ENCODE data around the gene B3GNT3. TPM values are rescaled to one million over a fixed set of nuclear protein-coding genes. Genes with fewer than 3 reads are reported as not detected.

B3GNT3 gene
- total RNA-seq, 1 experiment from 2014 or later, result 1.9 TPM

- TF ChIP-seq, protein P1, sequence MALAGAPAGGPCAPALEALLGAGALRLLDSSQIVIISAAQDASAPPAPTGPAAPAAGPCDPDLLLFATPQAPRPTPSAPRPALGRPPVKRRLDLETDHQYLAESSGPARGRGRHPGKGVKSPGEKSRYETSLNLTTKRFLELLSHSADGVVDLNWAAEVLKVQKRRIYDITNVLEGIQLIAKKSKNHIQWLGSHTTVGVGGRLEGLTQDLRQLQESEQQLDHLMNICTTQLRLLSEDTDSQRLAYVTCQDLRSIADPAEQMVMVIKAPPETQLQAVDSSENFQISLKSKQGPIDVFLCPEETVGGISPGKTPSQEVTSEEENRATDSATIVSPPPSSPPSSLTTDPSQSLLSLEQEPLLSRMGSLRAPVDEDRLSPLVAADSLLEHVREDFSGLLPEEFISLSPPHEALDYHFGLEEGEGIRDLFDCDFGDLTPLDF (CRISPR knock-in tag; IDR thresholded peaks at IDR 0.05), result no peak
- TF ChIP-seq TEAD1 (CRISPR knock-in tag; IDR thresholded peaks at IDR 0.05), result no peak
- no peak for TF ChIP-seq ESRRA (CRISPR knock-in tag; IDR thresholded peaks at IDR 0.05; ENCODE audit: borderline replicate concordance)
- peak; percentile 98 for TF ChIP-seq GTF2I (CRISPR knock-in tag; conservative IDR thresholded peaks at IDR 0.05)
- TF ChIP-seq JUN (CRISPR knock-in tag; IDR thresholded peaks at IDR 0.05), result no peak
- TF ChIP-seq JAZF1 (CRISPR knock-in tag; IDR thresholded peaks at IDR 0.05), result no peak
- peak; percentile 81 for TF ChIP-seq SP1 (CRISPR knock-in tag; conservative IDR thresholded peaks at IDR 0.05)
- no peak for TF ChIP-seq ZNF317 (CRISPR knock-in tag; IDR thresholded peaks at IDR 0.05; ENCODE audit: borderline replicate concordance, low read depth)
- TF ChIP-seq, protein P2, sequence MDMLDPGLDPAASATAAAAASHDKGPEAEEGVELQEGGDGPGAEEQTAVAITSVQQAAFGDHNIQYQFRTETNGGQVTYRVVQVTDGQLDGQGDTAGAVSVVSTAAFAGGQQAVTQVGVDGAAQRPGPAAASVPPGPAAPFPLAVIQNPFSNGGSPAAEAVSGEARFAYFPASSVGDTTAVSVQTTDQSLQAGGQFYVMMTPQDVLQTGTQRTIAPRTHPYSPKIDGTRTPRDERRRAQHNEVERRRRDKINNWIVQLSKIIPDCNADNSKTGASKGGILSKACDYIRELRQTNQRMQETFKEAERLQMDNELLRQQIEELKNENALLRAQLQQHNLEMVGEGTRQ (CRISPR knock-in tag; IDR thresholded peaks at IDR 0.05), result peak; percentile 74
- TF ChIP-seq ZMAT4 (CRISPR knock-in tag; IDR thresholded peaks at IDR 0.05), result no peak
- peak; percentile 35; the same call in 1 of the 2 replicates for TF ChIP-seq ZNF121 (CRISPR knock-in tag; IDR thresholded peaks at IDR 0.05)
- no peak for TF ChIP-seq FOXP4 (CRISPR knock-in tag; IDR thresholded peaks at IDR 0.05)
- TF ChIP-seq, protein P3, sequence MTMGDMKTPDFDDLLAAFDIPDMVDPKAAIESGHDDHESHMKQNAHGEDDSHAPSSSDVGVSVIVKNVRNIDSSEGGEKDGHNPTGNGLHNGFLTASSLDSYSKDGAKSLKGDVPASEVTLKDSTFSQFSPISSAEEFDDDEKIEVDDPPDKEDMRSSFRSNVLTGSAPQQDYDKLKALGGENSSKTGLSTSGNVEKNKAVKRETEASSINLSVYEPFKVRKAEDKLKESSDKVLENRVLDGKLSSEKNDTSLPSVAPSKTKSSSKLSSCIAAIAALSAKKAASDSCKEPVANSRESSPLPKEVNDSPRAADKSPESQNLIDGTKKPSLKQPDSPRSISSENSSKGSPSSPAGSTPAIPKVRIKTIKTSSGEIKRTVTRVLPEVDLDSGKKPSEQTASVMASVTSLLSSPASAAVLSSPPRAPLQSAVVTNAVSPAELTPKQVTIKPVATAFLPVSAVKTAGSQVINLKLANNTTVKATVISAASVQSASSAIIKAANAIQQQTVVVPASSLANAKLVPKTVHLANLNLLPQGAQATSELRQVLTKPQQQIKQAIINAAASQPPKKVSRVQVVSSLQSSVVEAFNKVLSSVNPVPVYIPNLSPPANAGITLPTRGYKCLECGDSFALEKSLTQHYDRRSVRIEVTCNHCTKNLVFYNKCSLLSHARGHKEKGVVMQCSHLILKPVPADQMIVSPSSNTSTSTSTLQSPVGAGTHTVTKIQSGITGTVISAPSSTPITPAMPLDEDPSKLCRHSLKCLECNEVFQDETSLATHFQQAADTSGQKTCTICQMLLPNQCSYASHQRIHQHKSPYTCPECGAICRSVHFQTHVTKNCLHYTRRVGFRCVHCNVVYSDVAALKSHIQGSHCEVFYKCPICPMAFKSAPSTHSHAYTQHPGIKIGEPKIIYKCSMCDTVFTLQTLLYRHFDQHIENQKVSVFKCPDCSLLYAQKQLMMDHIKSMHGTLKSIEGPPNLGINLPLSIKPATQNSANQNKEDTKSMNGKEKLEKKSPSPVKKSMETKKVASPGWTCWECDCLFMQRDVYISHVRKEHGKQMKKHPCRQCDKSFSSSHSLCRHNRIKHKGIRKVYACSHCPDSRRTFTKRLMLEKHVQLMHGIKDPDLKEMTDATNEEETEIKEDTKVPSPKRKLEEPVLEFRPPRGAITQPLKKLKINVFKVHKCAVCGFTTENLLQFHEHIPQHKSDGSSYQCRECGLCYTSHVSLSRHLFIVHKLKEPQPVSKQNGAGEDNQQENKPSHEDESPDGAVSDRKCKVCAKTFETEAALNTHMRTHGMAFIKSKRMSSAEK (CRISPR knock-in tag; IDR thresholded peaks at IDR 0.05; ENCODE audit: borderline replicate concordance), result no peak
- no peak for TF ChIP-seq TP53 (CRISPR knock-in tag; IDR thresholded peaks at IDR 0.05)
- TF ChIP-seq, protein P4, sequence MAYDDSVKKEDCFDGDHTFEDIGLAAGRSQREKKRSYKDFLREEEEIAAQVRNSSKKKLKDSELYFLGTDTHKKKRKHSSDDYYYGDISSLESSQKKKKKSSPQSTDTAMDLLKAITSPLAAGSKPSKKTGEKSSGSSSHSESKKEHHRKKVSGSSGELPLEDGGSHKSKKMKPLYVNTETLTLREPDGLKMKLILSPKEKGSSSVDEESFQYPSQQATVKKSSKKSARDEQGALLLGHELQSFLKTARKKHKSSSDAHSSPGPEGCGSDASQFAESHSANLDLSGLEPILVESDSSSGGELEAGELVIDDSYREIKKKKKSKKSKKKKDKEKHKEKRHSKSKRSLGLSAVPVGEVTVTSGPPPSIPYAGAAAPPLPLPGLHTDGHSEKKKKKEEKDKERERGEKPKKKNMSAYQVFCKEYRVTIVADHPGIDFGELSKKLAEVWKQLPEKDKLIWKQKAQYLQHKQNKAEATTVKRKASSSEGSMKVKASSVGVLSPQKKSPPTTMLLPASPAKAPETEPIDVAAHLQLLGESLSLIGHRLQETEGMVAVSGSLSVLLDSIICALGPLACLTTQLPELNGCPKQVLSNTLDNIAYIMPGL (CRISPR knock-in tag; IDR thresholded peaks at IDR 0.05), result no peak
- TF ChIP-seq ELF4 (CRISPR knock-in tag; IDR thresholded peaks at IDR 0.05; ENCODE audit: low read depth), result no peak
- TF ChIP-seq, protein P5, sequence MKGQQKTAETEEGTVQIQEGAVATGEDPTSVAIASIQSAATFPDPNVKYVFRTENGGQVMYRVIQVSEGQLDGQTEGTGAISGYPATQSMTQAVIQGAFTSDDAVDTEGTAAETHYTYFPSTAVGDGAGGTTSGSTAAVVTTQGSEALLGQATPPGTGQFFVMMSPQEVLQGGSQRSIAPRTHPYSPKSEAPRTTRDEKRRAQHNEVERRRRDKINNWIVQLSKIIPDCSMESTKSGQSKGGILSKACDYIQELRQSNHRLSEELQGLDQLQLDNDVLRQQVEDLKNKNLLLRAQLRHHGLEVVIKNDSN (CRISPR knock-in tag; IDR thresholded peaks at IDR 0.05), result peak; percentile 57; the same call in 1 of the 2 replicates
- TF ChIP-seq ETV6 (CRISPR knock-in tag; IDR thresholded peaks at IDR 0.05), result no peak
- TF ChIP-seq, protein P6, sequence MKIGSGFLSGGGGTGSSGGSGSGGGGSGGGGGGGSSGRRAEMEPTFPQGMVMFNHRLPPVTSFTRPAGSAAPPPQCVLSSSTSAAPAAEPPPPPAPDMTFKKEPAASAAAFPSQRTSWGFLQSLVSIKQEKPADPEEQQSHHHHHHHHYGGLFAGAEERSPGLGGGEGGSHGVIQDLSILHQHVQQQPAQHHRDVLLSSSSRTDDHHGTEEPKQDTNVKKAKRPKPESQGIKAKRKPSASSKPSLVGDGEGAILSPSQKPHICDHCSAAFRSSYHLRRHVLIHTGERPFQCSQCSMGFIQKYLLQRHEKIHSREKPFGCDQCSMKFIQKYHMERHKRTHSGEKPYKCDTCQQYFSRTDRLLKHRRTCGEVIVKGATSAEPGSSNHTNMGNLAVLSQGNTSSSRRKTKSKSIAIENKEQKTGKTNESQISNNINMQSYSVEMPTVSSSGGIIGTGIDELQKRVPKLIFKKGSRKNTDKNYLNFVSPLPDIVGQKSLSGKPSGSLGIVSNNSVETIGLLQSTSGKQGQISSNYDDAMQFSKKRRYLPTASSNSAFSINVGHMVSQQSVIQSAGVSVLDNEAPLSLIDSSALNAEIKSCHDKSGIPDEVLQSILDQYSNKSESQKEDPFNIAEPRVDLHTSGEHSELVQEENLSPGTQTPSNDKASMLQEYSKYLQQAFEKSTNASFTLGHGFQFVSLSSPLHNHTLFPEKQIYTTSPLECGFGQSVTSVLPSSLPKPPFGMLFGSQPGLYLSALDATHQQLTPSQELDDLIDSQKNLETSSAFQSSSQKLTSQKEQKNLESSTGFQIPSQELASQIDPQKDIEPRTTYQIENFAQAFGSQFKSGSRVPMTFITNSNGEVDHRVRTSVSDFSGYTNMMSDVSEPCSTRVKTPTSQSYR (CRISPR knock-in tag; IDR thresholded peaks at IDR 0.05), result 0 out of 2 replicates have a peak, but pooled peaks have one; percentile 60
Measured at GRCh38 chr19:17829855-17830566, 35.1 kb downstream of the B3GNT3 start (continued).

Data from WTC11 (cell line).